Measurements from ENCODE around the gene TUBB3. TPM values are rescaled to one million over a fixed set of nuclear protein-coding genes. Genes with fewer than 3 reads are reported as not detected.

The TUBB3 gene
- total and polyA plus RNA-seq, 2 of the 8 experiments (the other 6 are each of a cell fraction or from before 2014, with no cell fraction given), result 275 to 393 TPM

DNA sequence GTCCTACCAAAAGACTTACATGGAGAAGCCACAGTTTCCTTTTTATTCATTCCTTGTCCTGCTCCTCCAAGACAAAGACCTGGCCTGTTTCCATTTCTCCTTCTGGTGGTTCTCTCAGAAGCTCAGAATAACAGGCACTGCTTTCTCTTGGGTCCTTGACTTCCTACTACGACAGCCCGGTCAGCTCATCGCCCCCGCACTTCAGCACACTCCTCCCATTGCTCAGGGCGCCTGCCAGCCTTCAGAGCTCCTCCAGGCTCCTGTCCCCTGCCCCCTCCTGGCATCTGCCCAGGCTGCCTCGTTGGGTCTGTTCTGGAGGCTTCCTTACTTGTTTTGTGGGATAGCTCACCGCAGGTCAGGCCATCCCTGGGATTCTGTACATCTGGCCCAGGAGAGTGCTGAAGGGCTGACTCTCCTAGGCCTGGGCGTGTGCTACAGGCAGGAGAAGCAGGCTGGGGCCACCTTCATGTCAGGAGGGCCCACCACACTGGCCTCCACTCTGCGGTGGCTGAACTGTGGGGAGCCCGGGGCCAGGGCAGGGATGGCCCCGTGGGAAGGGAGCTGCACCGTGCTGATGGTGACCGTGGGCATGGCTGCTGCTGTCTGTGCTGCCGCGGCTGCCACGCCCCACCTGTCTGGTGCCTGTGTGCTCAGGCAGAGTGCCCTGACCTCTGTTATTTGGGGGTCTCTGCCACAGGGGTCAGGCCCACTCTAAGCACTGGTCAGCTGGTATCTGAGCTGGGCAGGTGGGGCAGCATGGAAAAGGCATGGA, 32.1 kb upstream of the TUBB3 start (continued):
- TF ChIP-seq SP2 (IDR thresholded peaks at IDR 0.05; ENCODE audit: low read length), result no peak
- TF ChIP-seq TCF12 (IDR thresholded peaks at IDR 0.05; ENCODE audit: low read depth, low read length), result no peak
- no peak for TF ChIP-seq BACH1 (IDR thresholded peaks at IDR 0.05; ENCODE audit: low read length)
- TF ChIP-seq RXRA (IDR thresholded peaks at IDR 0.05; ENCODE audit: insufficient read depth, low read depth, low read length), result no peak
- no peak for TF ChIP-seq EGR1 (IDR thresholded peaks at IDR 0.05; ENCODE audit: borderline replicate concordance, low read depth, low read length)
- TF ChIP-seq KDM4A (IDR thresholded peaks at IDR 0.05; ENCODE audit: low read depth, low read length, severe bottlenecking), result no peak
